Trophoblast cell (in vitro differentiated cells and primary cell): Measurements from ENCODE around the gene CIAO1.

ENCODE experiments used
- DNase-seq, 2 donors: peaks; one replicate each; pipeline ENCODE4 v3.0.0-alpha.2; 2016
- H2AFZ ChIP-seq: 2 replicates; pipeline ENCODE4 v1.6.1; 2013; ENCODE audit warnings: low read length, moderate library complexity, mild to moderate bottlenecking; ENCODE audit not compliant: insufficient read depth, poor library complexity
- H2AK5ac ChIP-seq: 2 replicates; pipeline ENCODE4 v1.6.1; 2013; ENCODE audit warnings: mild to moderate bottlenecking, low read length
- H2BK120ac ChIP-seq: 2 replicates; pipeline ENCODE4 v1.6.1; 2013; ENCODE audit warnings: low read length, mild to moderate bottlenecking, moderate library complexity; ENCODE audit not compliant: insufficient read depth, poor library complexity
- H2BK12ac ChIP-seq: 2 replicates; pipeline ENCODE4 v1.6.1; 2013; ENCODE audit warnings: mild to moderate bottlenecking, low read length, moderate library complexity
- H2BK5ac ChIP-seq: 2 replicates; pipeline ENCODE4 v1.6.1; 2013; ENCODE audit warnings: low read length, low read depth, moderate library complexity, mild to moderate bottlenecking; ENCODE audit not compliant: poor library complexity
- H3K14ac ChIP-seq: 2 replicates; pipeline ENCODE4 v1.6.1; 2013; ENCODE audit warnings: mild to moderate bottlenecking, low read length
- H3K18ac ChIP-seq: 2 replicates; pipeline ENCODE4 v1.6.1; 2013; ENCODE audit warnings: mild to moderate bottlenecking, low read length
- H3K23ac ChIP-seq: 2 replicates; pipeline ENCODE4 v1.6.1; 2013; ENCODE audit warnings: low read length
- H3K27ac ChIP-seq: 2 replicates; pipeline ENCODE4 v1.5.1; 2013; ENCODE audit warnings: low read depth, mild to moderate bottlenecking, inconsistent platforms, low read length, moderate library complexity
- H3K27me3 ChIP-seq: 2 replicates; pipeline ENCODE4 v1.6.1; 2013; ENCODE audit warnings: inconsistent platforms, mild to moderate bottlenecking, low read length, moderate library complexity; ENCODE audit not compliant: insufficient read depth
- H3K36me3 ChIP-seq, 2 experiments: 1 replicate in 1 of 2; 2 replicates in 1 of 2; pipeline ENCODE4 v1.6.1; 2013; ENCODE audit warnings: low read length in 2 of 2, mild to moderate bottlenecking in 2 of 2, moderate library complexity in 1 of 2; ENCODE audit not compliant: insufficient read depth in 2 of 2, control insufficient read depth in 1 of 2
- H3K4ac ChIP-seq: 2 replicates; pipeline ENCODE4 v1.6.1; 2013; ENCODE audit warnings: low read depth, mild to moderate bottlenecking, low read length, moderate library complexity
- H3K4me1 ChIP-seq, 2 experiments: 1 replicate in 1 of 2; 2 replicates in 1 of 2; pipeline ENCODE4 v1.6.1; 2013; ENCODE audit warnings: low read length in 2 of 2, mild to moderate bottlenecking in 2 of 2, moderate library complexity in 1 of 2; ENCODE audit not compliant: insufficient read depth in 2 of 2, control insufficient read depth in 1 of 2
- H3K4me2 ChIP-seq: 2 replicates; pipeline ENCODE4 v1.6.1; 2013; ENCODE audit warnings: inconsistent platforms, mild to moderate bottlenecking, low read length, moderate library complexity
- H3K4me3 ChIP-seq: 2 replicates; pipeline ENCODE4 v1.5.1; 2013; ENCODE audit warnings: mild to moderate bottlenecking, low read depth, low read length, inconsistent platforms
- H3K79me1 ChIP-seq: one replicate; pipeline ENCODE4 v1.6.1; 2013; ENCODE audit warnings: low read length
- H3K79me2 ChIP-seq: 2 replicates; pipeline ENCODE4 v1.6.1; 2013; ENCODE audit warnings: low read length, mild to moderate bottlenecking; ENCODE audit not compliant: control insufficient read depth, insufficient read depth, poor library complexity
- H3K9ac ChIP-seq: 2 replicates; pipeline ENCODE4 v1.6.1; 2013; ENCODE audit warnings: mild to moderate bottlenecking, low read length
- H3K9me3 ChIP-seq: 2 replicates; pipeline ENCODE4 v1.6.1; 2013; ENCODE audit warnings: low read depth, mild to moderate bottlenecking, control low read depth, inconsistent platforms, low read length; ENCODE audit not compliant: insufficient read depth
- H4K12ac ChIP-seq: 2 replicates; pipeline ENCODE4 v1.6.1; 2013; ENCODE audit warnings: low read depth, mild to moderate bottlenecking, low read length, moderate library complexity
- H4K8ac ChIP-seq: 2 replicates; pipeline ENCODE4 v1.6.1; 2013; ENCODE audit warnings: low read depth, mild to moderate bottlenecking, low read length, moderate library complexity
- H4K91ac ChIP-seq: one replicate; pipeline ENCODE4 v1.6.1; 2013; ENCODE audit warnings: low read depth, mild to moderate bottlenecking, low read length, moderate library complexity
- WGBS: extraction: QIAGEN DNeasy Blood & Tissue Kit; methylation state at CpG from one replicate; pipeline ENCODE4 v1.1.7; 2013; ENCODE audit warnings: missing lambda C conversion rate; ENCODE audit not compliant: insufficient read length, insufficient coverage; ENCODE audit errors: extremely low coverage; 5-methylcytosine and 5-hydroxymethylcytosine counted together

CIAO1 gene

DNA sequence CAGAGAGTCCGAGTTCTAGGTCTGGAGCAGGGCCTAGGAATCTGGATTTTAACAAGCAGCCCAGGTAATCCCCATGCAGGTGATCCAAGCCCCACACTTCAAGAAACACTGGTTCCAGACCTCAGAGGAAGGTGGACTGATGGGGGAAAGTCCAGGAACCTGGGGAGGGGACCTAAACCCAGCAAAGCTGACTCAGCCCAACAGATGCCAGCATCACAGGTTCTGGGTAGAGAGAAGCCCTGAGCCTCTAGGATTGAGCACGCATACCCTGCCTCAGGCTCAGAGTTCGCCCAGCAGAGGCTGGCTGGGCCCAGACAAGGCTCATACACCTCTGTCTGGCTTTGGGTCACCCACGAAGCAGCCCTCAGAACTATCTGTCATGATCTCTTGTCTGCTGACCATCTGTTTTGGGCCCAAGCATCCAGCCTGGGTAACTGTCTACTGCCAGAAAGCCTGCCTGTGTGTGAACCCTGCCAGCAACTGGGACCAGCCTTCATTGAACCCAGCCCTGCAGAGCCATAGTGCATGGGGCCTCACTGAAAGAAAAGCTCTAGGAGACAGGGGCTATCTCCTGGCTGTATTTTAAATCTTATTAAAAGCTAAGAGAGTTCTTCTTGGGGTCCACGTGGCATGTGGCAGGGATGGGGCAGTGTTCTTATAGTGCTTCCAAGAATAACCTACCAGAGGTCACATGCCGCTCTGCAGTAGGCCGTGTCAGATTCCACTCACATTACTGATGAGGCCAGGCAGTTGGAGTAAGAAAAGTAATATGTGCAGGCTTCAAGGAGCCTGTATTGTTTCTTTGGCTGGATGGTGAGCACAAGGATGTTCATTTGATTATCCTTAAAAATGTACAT lies 7.6 kb upstream of the CIAO1 start:
- Histone ChIP-seq H3K36me3 (peaks cover 35 to 40% of the 10 kb centered on the region in 2 experiments), H4K91ac (no peak overlapping the region), H4K8ac (no peak overlapping the region), H2AFZ (no peak overlapping the region), H3K14ac (no peak overlapping the region), H3K27ac (no peak overlapping the region), H3K79me1 (no peaks in the 10 kb centered on the region), H2AK5ac (no peak overlapping the region), H3K4me3 (no peak overlapping the region), H3K9ac (no peak overlapping the region), H3K9me3 (peaks cover 2% of the 10 kb centered on the region), H3K79me2 (no peaks in the 10 kb centered on the region), H3K23ac (no peak overlapping the region), H3K18ac (no peak overlapping the region), H3K4ac (peak overlapping the region; percentile 42), H2BK120ac (no peak overlapping the region), H2BK12ac (no peak overlapping the region), H3K4me2 (no peak overlapping the region), H4K12ac (no peak overlapping the region), H2BK5ac (no peak overlapping the region), H3K4me1 (peaks cover 9 to 10% of the 10 kb centered on the region in 2 experiments), H3K27me3 (no peaks in the 10 kb centered on the region)
- WGBS: no CpG with 5 or more reads among the region's 7 CpGs
- no peak for DNase-seq

DNA sequence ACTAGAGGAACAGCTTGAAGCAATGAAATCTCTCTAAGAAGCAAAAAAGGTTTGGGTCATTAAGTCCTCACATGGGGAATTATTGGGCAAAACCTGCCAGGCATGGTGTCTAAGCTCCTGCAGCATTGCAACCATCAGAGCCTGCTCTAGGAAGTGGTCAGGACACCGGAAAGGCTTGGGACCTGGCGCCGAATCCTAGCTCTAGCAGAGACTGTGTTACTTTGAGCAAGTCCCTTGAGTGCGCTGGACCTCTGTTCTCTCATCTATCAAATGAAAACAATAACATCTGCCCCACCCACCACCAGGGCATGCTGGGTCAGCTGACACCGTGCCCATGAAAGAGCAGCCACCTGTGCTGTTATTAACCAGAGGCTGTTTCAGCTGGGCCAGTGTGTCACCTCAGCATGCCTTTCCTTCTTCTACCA lies 6.5 kb upstream of the CIAO1 start:
- Histone ChIP-seq H3K9me3 (peaks cover 2% of the 10 kb centered on the region), H3K14ac (no peak overlapping the region), H2AFZ (no peak overlapping the region), H3K4me1 (peaks cover 9 to 14% of the 10 kb centered on the region in 2 experiments), H2BK120ac (no peak overlapping the region), H3K23ac (peak overlapping the region; percentile 56), H2AK5ac (no peak overlapping the region), H3K27me3 (no peaks in the 10 kb centered on the region), H4K91ac (no peak overlapping the region), H3K27ac (no peak overlapping the region), H3K4ac (no peak overlapping the region), H3K9ac (no peak overlapping the region), H3K18ac (no peak overlapping the region), H2BK12ac (no peak overlapping the region), H3K79me1 (no peaks in the 10 kb centered on the region), H3K4me2 (no peak overlapping the region), H4K12ac (no peak overlapping the region), H4K8ac (no peak overlapping the region), H3K36me3 (peaks cover 24 to 35% of the 10 kb centered on the region in 2 experiments), H3K79me2 (no peaks in the 10 kb centered on the region), H3K4me3 (no peak overlapping the region), H2BK5ac (no peak overlapping the region)
- DNase-seq: no peak
- no CpG with 5 or more reads among the region's 5 CpGs for WGBS

DNA sequence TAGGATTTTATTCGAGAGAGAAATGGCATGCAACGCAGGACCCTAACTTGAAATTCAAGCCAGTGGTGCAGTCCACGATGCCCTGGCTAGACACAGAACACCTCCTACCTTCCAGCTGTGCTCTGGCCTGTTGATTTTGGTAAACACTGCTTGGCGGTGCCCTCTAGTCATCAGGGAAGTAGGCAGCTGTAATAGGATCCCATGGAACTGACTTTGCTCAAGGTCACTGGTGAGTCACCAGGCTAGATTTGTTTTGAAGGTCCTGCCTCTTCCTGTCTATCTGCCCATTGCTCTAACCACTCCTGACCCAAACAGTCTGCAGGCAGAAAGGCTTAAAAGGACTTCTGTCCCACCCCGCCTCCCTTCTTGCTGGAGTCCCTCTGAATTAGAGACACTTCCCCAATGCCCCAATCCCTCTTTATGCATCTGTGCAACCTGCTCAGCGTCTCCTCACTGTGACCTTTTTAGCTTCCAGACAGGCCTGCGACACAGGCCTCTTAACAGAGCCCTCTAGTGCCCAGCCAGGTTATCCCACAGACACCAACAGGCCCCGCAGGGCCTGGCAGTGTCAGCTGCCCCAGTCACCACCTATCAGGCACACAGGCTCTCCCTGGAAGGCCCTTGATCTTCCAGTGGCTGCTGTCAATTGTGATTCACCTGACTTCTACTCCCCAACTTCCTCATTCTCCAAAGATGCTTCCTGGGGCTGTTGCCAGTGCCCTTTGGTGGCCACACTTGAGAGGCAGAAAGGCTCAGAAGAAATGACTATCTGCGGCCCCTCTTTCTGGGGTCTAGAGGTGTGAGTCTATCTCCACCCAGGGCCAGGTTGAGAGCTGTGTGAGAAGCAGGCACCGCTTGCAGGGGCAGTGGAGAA lies 5.4 kb upstream of the CIAO1 start:
- Histone ChIP-seq H3K4me3 (no peak overlapping the region), H3K36me3 (peaks cover 18 to 26% of the 10 kb centered on the region in 2 experiments), H3K9ac (no peak overlapping the region), H2AFZ (no peak overlapping the region), H3K23ac (no peak overlapping the region), H2BK120ac (no peak overlapping the region), H4K12ac (no peak overlapping the region), H3K27ac (peak overlapping the region; percentile 56), H3K4ac (no peak overlapping the region), H3K4me2 (peak overlapping the region; percentile 5), H2BK5ac (no peak overlapping the region), H4K91ac (no peak overlapping the region), H3K79me2 (peaks cover 2% of the 10 kb centered on the region), H3K18ac (no peak overlapping the region), H3K4me1 (peaks cover 14% of the 10 kb centered on the region in 2 experiments), H3K14ac (no peak overlapping the region), H3K27me3 (no peaks in the 10 kb centered on the region), H2AK5ac (no peak overlapping the region), H3K9me3 (peaks cover 2% of the 10 kb centered on the region), H2BK12ac (no peak overlapping the region), H3K79me1 (peaks cover 2% of the 10 kb centered on the region), H4K8ac (no peak overlapping the region)
- peak; percentile 35 to 42 for DNase-seq
- no CpG with 5 or more reads among the region's 10 CpGs for WGBS

DNA sequence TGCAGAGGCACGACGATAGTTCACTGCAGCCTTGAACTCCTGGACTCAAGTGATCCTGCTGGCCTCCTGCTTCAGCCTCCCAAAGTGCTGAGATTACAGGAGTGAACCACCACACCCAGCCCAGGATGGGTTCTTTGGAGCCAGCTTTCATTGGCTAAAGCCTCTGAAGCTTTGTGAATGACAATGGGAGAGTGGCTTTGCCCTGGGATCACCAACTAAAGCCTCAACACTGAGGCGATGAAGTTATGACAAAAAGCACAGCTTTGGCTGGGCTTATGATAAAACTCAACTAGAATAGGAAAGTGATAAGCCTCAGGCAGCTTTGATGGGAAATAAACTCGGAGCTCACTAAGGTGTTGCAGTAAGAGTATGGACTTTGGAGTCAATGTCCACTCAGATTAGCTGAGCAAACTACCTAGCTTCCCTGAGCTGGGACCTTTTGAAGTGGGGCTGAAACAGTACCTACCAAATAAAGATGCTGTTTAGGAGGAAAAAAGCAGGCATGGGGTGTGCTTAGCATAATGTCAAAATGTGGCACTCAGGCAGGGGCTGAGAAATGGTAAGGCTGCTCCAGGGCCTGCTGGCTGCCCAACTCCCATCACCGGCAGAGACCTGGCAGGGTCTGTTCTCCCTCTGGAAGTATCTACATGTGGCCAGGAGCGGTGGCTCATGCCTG lies 4.6 kb upstream of the CIAO1 start:
- H2BK5ac ChIP-seq: no peak overlapping the region
- H3K14ac ChIP-seq: no peak overlapping the region
- no peak overlapping the region for H3K9ac ChIP-seq
- H3K18ac ChIP-seq: no peak overlapping the region
- no CpG with 5 or more reads among the region's 6 CpGs for WGBS
- no peak overlapping the region for H3K4me2 ChIP-seq
- H3K4me1 ChIP-seq: peaks cover 14% of the 10 kb centered on the region in 2 experiments
- no peak overlapping the region for H2BK12ac ChIP-seq
- no peak overlapping the region for H3K4me3 ChIP-seq
- no peak overlapping the region for H2AFZ ChIP-seq
- H4K8ac ChIP-seq: no peak overlapping the region
- no peak for DNase-seq
- H3K4ac ChIP-seq: no peak overlapping the region
- H2BK120ac ChIP-seq: no peak overlapping the region
- no peak overlapping the region for H4K91ac ChIP-seq
- no peak overlapping the region for H4K12ac ChIP-seq
- no peak overlapping the region for H2AK5ac ChIP-seq
- H3K36me3 ChIP-seq: peaks cover 13 to 25% of the 10 kb centered on the region in 2 experiments
- H3K27me3 ChIP-seq: no peaks in the 10 kb centered on the region
- peaks cover 5% of the 10 kb centered on the region for H3K79me2 ChIP-seq
- H3K9me3 ChIP-seq: peaks cover 2% of the 10 kb centered on the region
- H3K79me1 ChIP-seq: peaks cover 6% of the 10 kb centered on the region
- H3K23ac ChIP-seq: no peak overlapping the region
- H3K27ac ChIP-seq: no peak overlapping the region
